Trophoblast cell (in vitro differentiated cells and primary cell): ENCODE data around the gene HCFC2.

ENCODE experiments used
- DNase-seq, 2 donors: peaks; one replicate each; pipeline ENCODE4 v3.0.0-alpha.2; 2016
- H2AFZ ChIP-seq: 2 replicates; pipeline ENCODE4 v1.6.1; 2013; ENCODE audit warnings: low read length, moderate library complexity, mild to moderate bottlenecking; ENCODE audit not compliant: insufficient read depth, poor library complexity
- H2AK5ac ChIP-seq: 2 replicates; pipeline ENCODE4 v1.6.1; 2013; ENCODE audit warnings: mild to moderate bottlenecking, low read length
- H2BK120ac ChIP-seq: 2 replicates; pipeline ENCODE4 v1.6.1; 2013; ENCODE audit warnings: low read length, mild to moderate bottlenecking, moderate library complexity; ENCODE audit not compliant: insufficient read depth, poor library complexity
- H2BK12ac ChIP-seq: 2 replicates; pipeline ENCODE4 v1.6.1; 2013; ENCODE audit warnings: mild to moderate bottlenecking, low read length, moderate library complexity
- H2BK5ac ChIP-seq: 2 replicates; pipeline ENCODE4 v1.6.1; 2013; ENCODE audit warnings: low read length, low read depth, moderate library complexity, mild to moderate bottlenecking; ENCODE audit not compliant: poor library complexity
- H3K14ac ChIP-seq: 2 replicates; pipeline ENCODE4 v1.6.1; 2013; ENCODE audit warnings: mild to moderate bottlenecking, low read length
- H3K18ac ChIP-seq: 2 replicates; pipeline ENCODE4 v1.6.1; 2013; ENCODE audit warnings: mild to moderate bottlenecking, low read length
- H3K23ac ChIP-seq: 2 replicates; pipeline ENCODE4 v1.6.1; 2013; ENCODE audit warnings: low read length
- H3K27ac ChIP-seq: 2 replicates; pipeline ENCODE4 v1.5.1; 2013; ENCODE audit warnings: low read depth, mild to moderate bottlenecking, inconsistent platforms, low read length, moderate library complexity
- H3K27me3 ChIP-seq: 2 replicates; pipeline ENCODE4 v1.6.1; 2013; ENCODE audit warnings: inconsistent platforms, mild to moderate bottlenecking, low read length, moderate library complexity; ENCODE audit not compliant: insufficient read depth
- H3K36me3 ChIP-seq, 2 experiments: 1 replicate in 1 of 2; 2 replicates in 1 of 2; pipeline ENCODE4 v1.6.1; 2013; ENCODE audit warnings: low read length in 2 of 2, mild to moderate bottlenecking in 2 of 2, moderate library complexity in 1 of 2; ENCODE audit not compliant: insufficient read depth in 2 of 2, control insufficient read depth in 1 of 2
- H3K4ac ChIP-seq: 2 replicates; pipeline ENCODE4 v1.6.1; 2013; ENCODE audit warnings: low read depth, mild to moderate bottlenecking, low read length, moderate library complexity
- H3K4me1 ChIP-seq, 2 experiments: 1 replicate in 1 of 2; 2 replicates in 1 of 2; pipeline ENCODE4 v1.6.1; 2013; ENCODE audit warnings: low read length in 2 of 2, mild to moderate bottlenecking in 2 of 2, moderate library complexity in 1 of 2; ENCODE audit not compliant: insufficient read depth in 2 of 2, control insufficient read depth in 1 of 2
- H3K4me2 ChIP-seq: 2 replicates; pipeline ENCODE4 v1.6.1; 2013; ENCODE audit warnings: inconsistent platforms, mild to moderate bottlenecking, low read length, moderate library complexity
- H3K4me3 ChIP-seq: 2 replicates; pipeline ENCODE4 v1.5.1; 2013; ENCODE audit warnings: mild to moderate bottlenecking, low read depth, low read length, inconsistent platforms
- H3K79me1 ChIP-seq: one replicate; pipeline ENCODE4 v1.6.1; 2013; ENCODE audit warnings: low read length
- H3K79me2 ChIP-seq: 2 replicates; pipeline ENCODE4 v1.6.1; 2013; ENCODE audit warnings: low read length, mild to moderate bottlenecking; ENCODE audit not compliant: control insufficient read depth, insufficient read depth, poor library complexity
- H3K9ac ChIP-seq: 2 replicates; pipeline ENCODE4 v1.6.1; 2013; ENCODE audit warnings: mild to moderate bottlenecking, low read length
- H3K9me3 ChIP-seq: 2 replicates; pipeline ENCODE4 v1.6.1; 2013; ENCODE audit warnings: low read depth, mild to moderate bottlenecking, control low read depth, inconsistent platforms, low read length; ENCODE audit not compliant: insufficient read depth
- H4K12ac ChIP-seq: 2 replicates; pipeline ENCODE4 v1.6.1; 2013; ENCODE audit warnings: low read depth, mild to moderate bottlenecking, low read length, moderate library complexity
- H4K8ac ChIP-seq: 2 replicates; pipeline ENCODE4 v1.6.1; 2013; ENCODE audit warnings: low read depth, mild to moderate bottlenecking, low read length, moderate library complexity
- H4K91ac ChIP-seq: one replicate; pipeline ENCODE4 v1.6.1; 2013; ENCODE audit warnings: low read depth, mild to moderate bottlenecking, low read length, moderate library complexity
- WGBS: extraction: QIAGEN DNeasy Blood & Tissue Kit; methylation state at CpG from one replicate; pipeline ENCODE4 v1.1.7; 2013; ENCODE audit warnings: missing lambda C conversion rate; ENCODE audit not compliant: insufficient read length, insufficient coverage; ENCODE audit errors: extremely low coverage; 5-methylcytosine and 5-hydroxymethylcytosine counted together

HCFC2 gene

GRCh38 chr12:104090685-104091084 is 26.4 kb downstream of the HCFC2 start:
- Histone ChIP-seq H3K9ac (no peak overlapping the region), H3K4ac (no peak overlapping the region), H3K79me2 (no peaks in the 10 kb centered on the region), H3K4me1 (no peaks in the 10 kb centered on the region), H3K27me3 (no peaks in the 10 kb centered on the region), H2BK5ac (no peak overlapping the region), H3K4me2 (no peak overlapping the region), H3K36me3 (peaks cover 7 to 10% of the 10 kb centered on the region in 2 experiments), H2BK12ac (no peak overlapping the region), H3K18ac (no peak overlapping the region), H3K27ac (no peak overlapping the region), H4K91ac (no peak overlapping the region), H3K14ac (no peak overlapping the region), H2AFZ (no peak overlapping the region), H4K8ac (no peak overlapping the region), H4K12ac (no peak overlapping the region), H3K9me3 (no peaks in the 10 kb centered on the region), H3K79me1 (no peaks in the 10 kb centered on the region), H3K23ac (no peak overlapping the region), H2BK120ac (no peak overlapping the region), H2AK5ac (no peak overlapping the region), H3K4me3 (no peak overlapping the region)
- no CpG with 5 or more reads among the region's 1 CpG for WGBS
- DNase-seq: no peak

DNA sequence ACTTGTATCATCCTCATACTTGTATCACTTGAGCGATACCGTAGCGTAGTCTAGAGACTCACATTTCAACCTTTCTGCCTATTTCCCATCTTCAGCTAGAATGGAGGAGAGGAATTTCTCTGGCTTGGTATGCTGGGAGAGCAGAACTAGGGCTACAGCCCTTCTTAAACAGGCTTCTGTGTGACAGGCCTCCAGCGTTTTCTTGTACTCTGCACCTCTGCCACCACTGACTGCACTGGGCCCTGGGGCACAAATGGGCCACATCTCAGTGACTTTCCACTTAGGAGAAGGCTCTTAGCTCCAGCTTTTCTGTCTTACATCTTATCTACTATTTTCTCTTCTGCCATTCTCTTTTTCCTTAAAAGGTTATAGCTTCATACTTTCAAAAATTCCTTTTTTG is 26.8 kb downstream of the HCFC2 start:
- Histone ChIP-seq H3K4me2 (no peak overlapping the region), H2AFZ (no peak overlapping the region), H2BK5ac (no peak overlapping the region), H3K27me3 (no peaks in the 10 kb centered on the region), H3K79me2 (no peaks in the 10 kb centered on the region), H2BK120ac (no peak overlapping the region), H3K27ac (no peak overlapping the region), H3K4ac (no peak overlapping the region), H3K9ac (no peak overlapping the region), H3K4me1 (no peaks in the 10 kb centered on the region), H4K8ac (no peak overlapping the region), H3K14ac (no peak overlapping the region), H4K91ac (no peak overlapping the region), H2AK5ac (no peak overlapping the region), H3K4me3 (no peak overlapping the region), H4K12ac (no peak overlapping the region), H2BK12ac (no peak overlapping the region), H3K23ac (no peak overlapping the region), H3K9me3 (no peaks in the 10 kb centered on the region), H3K79me1 (no peaks in the 10 kb centered on the region), H3K18ac (no peak overlapping the region), H3K36me3 (peaks cover 7 to 10% of the 10 kb centered on the region in 2 experiments)
- DNase-seq: no peak
- WGBS: no CpG with 5 or more reads among the region's 4 CpGs

GRCh38 chr12:104094284-104094683 is 30.0 kb downstream of the HCFC2 start:
- Histone ChIP-seq H3K36me3 (peaks cover 6% of the 10 kb centered on the region in 2 experiments), H4K8ac (no peak overlapping the region), H3K79me2 (no peaks in the 10 kb centered on the region), H3K4me1 (no peaks in the 10 kb centered on the region), H4K12ac (no peak overlapping the region), H3K14ac (no peak overlapping the region), H3K9me3 (no peaks in the 10 kb centered on the region), H3K27ac (no peak overlapping the region), H3K79me1 (no peaks in the 10 kb centered on the region), H3K4me3 (no peak overlapping the region), H3K23ac (no peak overlapping the region), H2AFZ (no peak overlapping the region), H4K91ac (no peak overlapping the region), H2BK5ac (no peak overlapping the region), H3K4ac (no peak overlapping the region), H2AK5ac (no peak overlapping the region), H3K9ac (no peak overlapping the region), H3K4me2 (no peak overlapping the region), H2BK120ac (no peak overlapping the region), H3K27me3 (no peaks in the 10 kb centered on the region), H2BK12ac (no peak overlapping the region), H3K18ac (no peak overlapping the region)
- WGBS: no CpG with 5 or more reads among the region's 3 CpGs
- DNase-seq: no peak

DNA sequence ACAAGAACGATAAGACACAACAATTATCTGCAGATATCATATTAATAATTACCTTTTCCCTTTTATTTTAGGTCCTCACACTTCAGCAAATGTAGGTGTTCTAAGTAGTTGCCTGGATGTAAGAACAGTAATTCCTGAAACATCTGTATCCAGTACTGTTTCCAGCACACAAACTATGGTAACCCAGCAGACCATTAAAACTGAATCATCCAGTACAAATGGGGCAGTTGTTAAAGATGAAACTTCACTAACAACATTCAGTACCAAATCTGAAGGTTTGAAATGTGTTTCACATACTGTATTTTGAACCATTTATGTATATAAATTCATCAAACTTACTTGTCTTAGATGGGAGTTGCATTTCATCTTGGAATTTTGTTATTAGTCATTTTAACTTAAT is 31.0 kb downstream of the HCFC2 start:
- Histone ChIP-seq H2BK120ac (no peak overlapping the region), H3K4me1 (no peaks in the 10 kb centered on the region), H3K9me3 (peaks cover 2% of the 10 kb centered on the region), H4K12ac (no peak overlapping the region), H3K27me3 (no peaks in the 10 kb centered on the region), H4K91ac (no peak overlapping the region), H3K23ac (no peak overlapping the region), H3K4me3 (no peak overlapping the region), H3K36me3 (peaks cover 9 to 12% of the 10 kb centered on the region in 2 experiments), H3K4me2 (no peak overlapping the region), H2BK5ac (no peak overlapping the region), H3K79me2 (no peaks in the 10 kb centered on the region), H3K18ac (no peak overlapping the region), H3K4ac (no peak overlapping the region), H3K27ac (no peak overlapping the region), H3K79me1 (no peaks in the 10 kb centered on the region), H3K14ac (no peak overlapping the region), H4K8ac (no peak overlapping the region), H3K9ac (no peak overlapping the region), H2BK12ac (no peak overlapping the region), H2AFZ (no peak overlapping the region), H2AK5ac (no peak overlapping the region)
- DNase-seq: no peak
- no CpG with 5 or more reads among the region's 1 CpG for WGBS
